Transverse colon (tissue), 4 donors: Measurements from ENCODE around the gene ALDH7A1. TPM values are rescaled to one million over a fixed set of nuclear protein-coding genes. Genes with fewer than 3 reads are reported as not detected.
"Not testable (repeated sequence)": the region's sequence is repeated elsewhere in the genome, so short reads cannot be mapped to it uniquely, and the experiment has no call there.

ENCODE experiments used
- DNase-seq: peaks from one replicate; pipeline ENCODE4 v3.0.0-alpha.2; 2019
- H3K27ac ChIP-seq, 4 donors: fragments of 200-600 bp; sonication (generic); 2 replicates each; pipeline ENCODE4 v1.5.1; 2016 to 2018; ENCODE audit warnings: inconsistent platforms in 4 of 4
- H3K27me3 ChIP-seq: fragments of 200-600 bp; sonication (generic); 2 replicates; pipeline ENCODE4 v1.5.1; 2017; ENCODE audit warnings: inconsistent platforms
- H3K36me3 ChIP-seq, 4 donors: fragments of 200-600 bp; sonication (generic); 2 replicates each; pipeline ENCODE4 v1.5.1; 2017 to 2019; ENCODE audit warnings: inconsistent platforms in 4 of 4
- H3K4me1 ChIP-seq, 4 donors: fragments of 200-600 bp; sonication (generic); 2 replicates each; pipeline ENCODE4 v1.5.1; 2017 to 2020; ENCODE audit warnings: inconsistent platforms in 4 of 4
- H3K4me3 ChIP-seq, 4 donors: fragments of 200-600 bp; sonication (generic); 1 replicate in 1 of 4; 2 replicates in 3 of 4; pipeline versions ENCODE4 v1.5.1 to v1.6.1; 2017 to 2019; ENCODE audit warnings: inconsistent platforms in 4 of 4
- H3K9me3 ChIP-seq, 2 donors: fragments of 200-600 bp; sonication (generic); 2 replicates each; pipeline ENCODE4 v1.5.1; 2017 to 2019; ENCODE audit warnings: inconsistent platforms in 2 of 2
- CTCF ChIP-seq, 5 experiments: fragments of 200-600 bp in 3 of 5; fragments of 450-650 bp in 2 of 5; sonication (generic) in 3 of 5; IDR thresholded peaks; 1 replicate in 2 of 5; 2 replicates in 3 of 5; pipeline ENCODE4 v1.5.1; 2016 to 2017; ENCODE audit warnings: antibody characterized with exemption in 5 of 5, inconsistent platforms in 3 of 5, mild to moderate bottlenecking in 2 of 5, moderate library complexity in 1 of 5
- EP300 ChIP-seq: sonication (generic); formaldehyde crosslinking; IDR thresholded peaks from one replicate; pipeline ENCODE4 v1.6.1; 2017; ENCODE audit warnings: antibody characterized with exemption, low read depth
- POLR2A ChIP-seq: fragments of 450-650 bp; IDR thresholded peaks from one replicate; pipeline ENCODE4 v1.6.1; 2016; ENCODE audit warnings: antibody characterized with exemption, mild to moderate bottlenecking, moderate library complexity
- POLR2AphosphoS5 ChIP-seq, 3 donors: sonication (generic); formaldehyde crosslinking; IDR thresholded peaks; one replicate each; pipeline ENCODE4 v1.6.1; 2016; ENCODE audit warnings: antibody characterized with exemption in 3 of 3
- WGBS, 2 donors: methylation state at CpG; one replicate each; pipeline ENCODE4 v1.1.5; 2018; ENCODE audit warnings: low coverage in 1 of 2; 5-methylcytosine and 5-hydroxymethylcytosine counted together
- in situ Hi-C, 4 donors: fragments of 200-750 bp; cut with MboI; loops; one replicate each; pipeline versions ENCODE4 v1.15.0 to v1.15.1; 2017; ENCODE audit warnings: low sequenced_read_pairs in 3 of 4, low pct_ligation_motif_present in 1 of 4, low pct_unique_long_range_greater_than_20kb in 1 of 4
- intact Hi-C: fragments of 100-400 bp; cut with DNase I; formaldehyde crosslinking; loops from one replicate; pipeline ENCODE4 v1.15.1; 2023; ENCODE audit warnings: low total_unique reads
- total RNA-seq, 4 donors: library from RNA; depleted of rRNA; stranded (reverse); fragments of >200 nt; gene quantifications; one replicate each; pipeline ENCODE4 v1.1.0, GENCODE V29; 2016

The ALDH7A1 gene
- total RNA-seq, 4 donors from 2014 or later = 9.8 to 33.3 (median 15.1) TPM

GRCh38 chr5:126521130-126521529 lies 73.9 kb downstream of the ALDH7A1 start:
- Histone ChIP-seq H3K4me1 (peaks cover 16 to 43% (median 23%) of the 10 kb centered on the region in 4 donors), H3K9me3 (no peaks in the 10 kb centered on the region), H3K36me3 (no peaks in the 10 kb centered on the region), H3K27me3 (no peaks in the 10 kb centered on the region), H3K4me3 (no peak overlapping the region), H3K27ac (peak overlapping the region in 3 of 4 donors; percentile 74 to 86 (median 85))
- no peak for TF ChIP-seq POLR2A
- TF ChIP-seq POLR2AphosphoS5 (IDR thresholded peaks at IDR 0.05) = no peak
- TF ChIP-seq EP300 = no peak
- no peak for TF ChIP-seq CTCF (IDR thresholded peaks at IDR 0.05)
- intact Hi-C loops (no loop called here), in situ Hi-C loops (no loop called here)
- DNase-seq = no peak

- Histone ChIP-seq H3K27ac (peak overlapping the region; percentile 74 to 86 (median 83)), H3K4me3 (no peak overlapping the region), H3K4me1 (peaks cover 16 to 38% (median 19%) of the 10 kb centered on the region in 4 donors), H3K36me3 (no peaks in the 10 kb centered on the region), H3K27me3 (no peaks in the 10 kb centered on the region), H3K9me3 (no peaks in the 10 kb centered on the region)
- intact Hi-C loops (no loop called here), in situ Hi-C loops (no loop called here)
- DNase-seq = no peak
- TF ChIP-seq POLR2A (no peak), EP300 (no peak), POLR2AphosphoS5 (IDR thresholded peaks at IDR 0.05) (no peak), CTCF (IDR thresholded peaks at IDR 0.05) (no peak)
These were observed 74.4 kb downstream of the ALDH7A1 start for GRCh38 chr5:126520593-126520953.

GRCh38 chr5:126519637-126520592 lies 75.1 kb downstream of the ALDH7A1 start:
- H3K27ac ChIP-seq = peak overlapping the region; percentile 74 to 86 (median 83)
- in situ Hi-C loops (no loop called here), intact Hi-C loops (no loop called here)
- TF ChIP-seq POLR2A = no peak
- TF ChIP-seq POLR2AphosphoS5 (IDR thresholded peaks at IDR 0.05) = peak in 2 of 3 donors; percentile 31 to 49
- no peaks in the 10 kb centered on the region for H3K27me3 ChIP-seq
- H3K4me3 ChIP-seq = no peak overlapping the region
- peak; percentile 29 for DNase-seq
- H3K9me3 ChIP-seq = no peaks in the 10 kb centered on the region
- H3K4me1 ChIP-seq = peaks cover 16 to 34% (median 19%) of the 10 kb centered on the region in 4 donors
- 26 to 40% methylated on average over 4 to 6 of the region's 6 CpGs for WGBS, 2 donors
- H3K36me3 ChIP-seq = no peaks in the 10 kb centered on the region

GRCh38 chr5:126519223-126519622 lies 75.8 kb downstream of the ALDH7A1 start:
- DNase-seq = peak; percentile 36
- Histone ChIP-seq H3K27ac (peak overlapping the region; percentile 74 to 86 (median 83)), H3K4me1 (peaks cover 13 to 30% (median 17%) of the 10 kb centered on the region in 4 donors)
- H3K9me3 ChIP-seq, intact Hi-C loops, in situ Hi-C loops, H3K4me3 ChIP-seq, H3K36me3 ChIP-seq, H3K27me3 ChIP-seq: not testable (repeated sequence)
- 45% methylated on average over 4 of the region's 4 CpGs; no CpG with 5 or more reads in 1 of the 2 donors for WGBS, 2 donors

GRCh38 chr5:126516852-126517251 lies 78.2 kb downstream of the ALDH7A1 start:
- Histone ChIP-seq H3K36me3 (no peaks in the 10 kb centered on the region), H3K27ac (no peak overlapping the region), H3K4me1 (peaks cover 10 to 26% (median 17%) of the 10 kb centered on the region in 4 donors), H3K4me3 (no peak overlapping the region), H3K27me3 (no peaks in the 10 kb centered on the region), H3K9me3 (no peaks in the 10 kb centered on the region)
- TF ChIP-seq CTCF (IDR thresholded peaks at IDR 0.05) = no peak
- TF ChIP-seq POLR2AphosphoS5 (IDR thresholded peaks at IDR 0.05) = no peak
- no peak for TF ChIP-seq POLR2A
- DNase-seq = no peak
- in situ Hi-C loops = no loop called here
- intact Hi-C loops = no loop called here
